GM06990 (cell line): ENCODE data around the gene TBX2.

Source experiments
- DNase-seq: peaks from one replicate; pipeline ENCODE4 v3.0.0-alpha.2; 2011; ENCODE audit not compliant: insufficient read length; ENCODE audit errors: extremely low read depth
- H3K27me3 ChIP-seq: replicated peaks from 2 replicates; pipeline ENCODE4 v1.6.0; 2011; ENCODE audit warnings: low read length; ENCODE audit not compliant: control insufficient read depth, insufficient read depth
- H3K36me3 ChIP-seq: 2 replicates; pipeline ENCODE4 v1.5.1; 2011; ENCODE audit warnings: low read length; ENCODE audit not compliant: control insufficient read depth, insufficient read depth
- H3K4me3 ChIP-seq: replicated peaks from 2 replicates; pipeline ENCODE4 v1.5.1; 2011; ENCODE audit warnings: low read depth, mild to moderate bottlenecking, control low read depth, low read length
- TF ChIP-seq, protein P1 (sequence below): IDR thresholded peaks from 2 replicates; pipeline ENCODE4 v1.5.1; 2011; ENCODE audit warnings: low read length, control low read depth, mild to moderate bottlenecking, inconsistent platforms; ENCODE audit not compliant: insufficient read depth, poor library complexity, severe bottlenecking

The TBX2 gene

DNA sequence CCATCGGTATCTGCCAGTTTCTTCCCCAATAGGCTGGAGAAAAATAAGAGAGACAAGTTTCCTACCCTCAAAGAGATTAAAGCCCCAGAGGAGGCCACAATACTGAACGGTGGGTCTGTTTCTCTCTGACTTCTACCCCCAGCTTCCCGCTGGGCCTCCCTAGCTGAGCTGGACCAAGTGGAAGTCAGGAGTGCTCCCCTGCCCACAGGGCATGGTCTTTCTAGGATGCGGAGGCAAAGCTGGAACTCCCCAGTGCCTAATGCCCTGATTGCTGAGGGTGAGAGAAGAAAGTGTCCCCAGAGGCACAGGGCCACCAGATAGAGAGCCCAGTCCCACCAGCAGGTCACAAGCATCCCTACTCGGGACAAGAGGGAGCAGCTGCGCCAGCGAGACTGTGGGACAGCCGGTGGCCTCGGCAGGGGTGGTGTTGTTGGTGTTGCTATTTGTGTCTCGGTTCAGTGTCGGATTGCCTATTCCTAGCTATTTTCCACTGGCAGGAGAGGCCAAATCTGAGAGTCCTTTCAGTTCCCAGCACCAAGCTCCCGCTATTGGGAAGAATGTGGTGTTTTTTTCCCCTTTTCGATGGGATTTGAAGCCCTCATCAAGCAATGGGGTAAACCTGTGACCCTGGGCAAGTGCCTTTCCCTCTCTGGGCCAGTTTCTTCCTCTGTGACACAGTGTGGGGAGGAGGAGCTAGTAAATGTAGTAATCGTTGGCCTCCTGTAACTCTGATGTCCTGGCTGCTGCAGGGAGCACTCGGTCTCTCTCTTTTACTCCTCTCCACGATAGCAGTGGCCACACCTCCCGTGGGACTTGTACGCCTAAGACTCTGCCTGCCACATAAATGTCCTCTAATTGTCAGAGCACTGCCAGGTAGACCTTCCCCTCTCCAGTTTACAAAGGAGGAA lies 22.5 kb upstream of the TBX2 start:
- no peak for DNase-seq
- H3K27me3 ChIP-seq, result no peaks in the 10 kb centered on the region
- TF ChIP-seq, protein P1, sequence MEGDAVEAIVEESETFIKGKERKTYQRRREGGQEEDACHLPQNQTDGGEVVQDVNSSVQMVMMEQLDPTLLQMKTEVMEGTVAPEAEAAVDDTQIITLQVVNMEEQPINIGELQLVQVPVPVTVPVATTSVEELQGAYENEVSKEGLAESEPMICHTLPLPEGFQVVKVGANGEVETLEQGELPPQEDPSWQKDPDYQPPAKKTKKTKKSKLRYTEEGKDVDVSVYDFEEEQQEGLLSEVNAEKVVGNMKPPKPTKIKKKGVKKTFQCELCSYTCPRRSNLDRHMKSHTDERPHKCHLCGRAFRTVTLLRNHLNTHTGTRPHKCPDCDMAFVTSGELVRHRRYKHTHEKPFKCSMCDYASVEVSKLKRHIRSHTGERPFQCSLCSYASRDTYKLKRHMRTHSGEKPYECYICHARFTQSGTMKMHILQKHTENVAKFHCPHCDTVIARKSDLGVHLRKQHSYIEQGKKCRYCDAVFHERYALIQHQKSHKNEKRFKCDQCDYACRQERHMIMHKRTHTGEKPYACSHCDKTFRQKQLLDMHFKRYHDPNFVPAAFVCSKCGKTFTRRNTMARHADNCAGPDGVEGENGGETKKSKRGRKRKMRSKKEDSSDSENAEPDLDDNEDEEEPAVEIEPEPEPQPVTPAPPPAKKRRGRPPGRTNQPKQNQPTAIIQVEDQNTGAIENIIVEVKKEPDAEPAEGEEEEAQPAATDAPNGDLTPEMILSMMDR, result no peak
- H3K36me3 ChIP-seq, result no peaks in the 10 kb centered on the region
- H3K4me3 ChIP-seq, result no peak overlapping the region

DNA sequence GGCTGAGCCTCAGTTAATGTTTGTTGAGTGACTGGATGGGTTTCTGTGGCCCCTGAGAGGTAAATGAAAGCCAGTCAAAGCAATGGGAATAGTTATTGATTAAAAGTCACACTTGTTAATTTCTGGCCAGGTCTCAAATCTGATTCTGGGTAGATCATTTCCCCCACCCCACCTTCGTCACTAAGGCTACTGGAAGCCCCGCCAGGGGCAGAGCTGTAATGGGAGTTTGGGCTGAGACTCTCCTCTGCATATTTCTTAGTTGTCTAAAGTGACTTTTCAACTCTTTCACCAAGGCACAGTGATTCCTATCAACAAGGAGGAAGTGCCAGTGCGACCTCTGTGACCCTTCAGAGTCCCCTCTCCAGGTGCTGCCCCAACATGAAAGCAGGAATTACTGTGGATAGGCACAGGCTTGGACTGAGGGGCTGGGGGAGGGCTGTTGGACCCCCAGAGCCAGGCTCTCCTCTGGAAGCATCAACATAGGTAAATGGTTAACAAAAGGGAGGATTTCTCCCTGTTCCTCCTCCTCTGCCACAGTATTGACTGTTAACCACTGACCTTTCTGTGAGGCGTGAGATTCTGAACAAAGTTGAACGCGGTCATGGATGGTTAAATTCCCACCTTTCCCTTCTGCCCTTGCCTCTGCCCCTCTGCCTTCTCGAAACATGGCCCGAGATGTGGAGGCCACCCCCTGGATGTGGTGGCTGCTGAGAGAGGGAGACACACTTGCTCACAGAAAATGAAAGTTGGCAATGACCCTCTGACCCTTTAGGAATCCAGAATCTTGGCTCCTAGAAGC lies 20.8 kb upstream of the TBX2 start:
- TF ChIP-seq, protein P1, result no peak
- Histone ChIP-seq H3K27me3 (no peaks in the 10 kb centered on the region), H3K36me3 (no peaks in the 10 kb centered on the region), H3K4me3 (no peak overlapping the region)
- DNase-seq, result no peak

GRCh38 chr17:61379457-61380216 lies 20.0 kb upstream of the TBX2 start:
- H3K4me3 ChIP-seq, result no peak overlapping the region
- H3K36me3 ChIP-seq, result no peaks in the 10 kb centered on the region
- H3K27me3 ChIP-seq, result no peaks in the 10 kb centered on the region; the same call in 1 of the 2 replicates
- TF ChIP-seq, protein P1, result no peak
- no peak for DNase-seq

DNA sequence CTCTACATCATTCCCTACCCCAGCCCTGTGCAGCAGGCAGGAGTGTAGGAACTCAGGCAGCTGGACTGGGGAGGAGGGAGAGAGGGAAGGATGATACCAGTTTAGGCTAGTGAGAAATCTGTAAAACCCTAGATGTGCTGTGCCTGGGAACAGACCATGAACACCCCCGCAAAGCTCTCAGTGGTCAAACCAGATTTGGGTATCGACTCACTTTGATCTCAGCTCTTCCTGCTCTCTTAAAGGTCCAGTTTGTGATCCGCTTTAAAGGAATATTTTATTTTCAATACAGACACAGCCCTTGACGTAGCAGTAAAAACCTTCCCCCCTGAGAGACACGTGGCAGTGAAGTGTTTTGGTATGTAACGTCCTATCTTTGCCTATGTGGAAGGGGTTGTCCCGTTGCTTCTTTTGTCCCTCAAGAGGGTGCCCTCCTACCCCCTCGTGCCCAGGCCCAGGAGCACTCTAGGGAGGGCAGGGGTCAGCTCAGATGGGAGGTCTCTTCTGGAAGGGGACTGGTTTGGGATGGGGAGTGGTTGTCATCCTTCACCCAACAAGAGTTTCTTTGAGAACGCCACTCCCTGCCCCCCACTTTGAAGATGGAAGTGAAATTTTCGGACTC lies 19.3 kb upstream of the TBX2 start:
- H3K36me3 ChIP-seq, result no peaks in the 10 kb centered on the region
- DNase-seq, result no peak
- no peak overlapping the region for H3K4me3 ChIP-seq
- H3K27me3 ChIP-seq, result no peaks in the 10 kb centered on the region; the same call in 1 of the 2 replicates
- TF ChIP-seq, protein P1, result no peak

DNA sequence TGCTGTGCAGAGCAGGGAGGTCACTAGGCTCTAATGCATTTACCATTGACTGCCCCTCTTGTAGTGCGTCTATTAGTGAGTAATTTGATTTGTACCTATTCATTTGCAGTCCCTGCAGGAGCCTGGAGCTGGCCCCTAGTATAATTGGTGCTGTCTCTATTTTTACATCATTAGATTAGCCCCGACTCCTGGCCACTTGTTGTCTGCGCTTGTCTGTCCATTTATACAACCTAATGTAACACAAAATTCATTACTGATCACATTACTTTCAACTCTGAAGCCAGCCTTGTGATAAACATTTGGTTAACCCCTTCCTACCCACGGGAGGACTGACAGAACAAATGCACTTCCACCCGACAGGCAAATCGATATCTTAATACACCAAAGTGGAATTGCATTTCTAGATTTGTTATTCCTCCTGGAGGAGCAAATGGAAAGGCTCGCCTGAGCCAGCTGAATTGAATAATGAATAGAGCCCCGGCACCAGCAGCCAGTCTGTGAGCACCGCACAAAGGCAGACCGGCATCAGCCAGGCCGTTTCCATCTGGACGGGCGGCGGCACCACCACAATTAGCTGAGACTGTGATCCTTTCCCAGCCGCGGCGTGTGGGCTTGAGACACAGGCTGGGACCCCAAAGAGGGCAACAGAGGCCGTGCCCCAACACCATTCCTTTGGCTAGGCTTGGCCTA lies 18.7 kb upstream of the TBX2 start:
- no peaks in the 10 kb centered on the region for H3K36me3 ChIP-seq
- no peak overlapping the region for H3K4me3 ChIP-seq
- H3K27me3 ChIP-seq, result no peaks in the 10 kb centered on the region; the same call in 1 of the 2 replicates
- TF ChIP-seq, protein P1, result no peak
- no peak for DNase-seq
